ACC112 (cell line): ENCODE measurements around the gene ARID1B.

Experiments
- H2AFZ ChIP-seq: fragments of 200-600 bp; sonication (generic); one replicate; pipeline ENCODE4 v1.6.0; 2017; ENCODE audit warnings: antibody characterized with exemption, low read length; ENCODE audit not compliant: unreplicated experiment
- H3K27ac ChIP-seq: fragments of 200-600 bp; sonication (generic); 2 replicates; pipeline ENCODE4 v1.5.1; 2014; ENCODE audit warnings: low read depth, mild to moderate bottlenecking, antibody characterized with exemption, low read length, moderate library complexity
- H3K27me3 ChIP-seq: fragments of 200-600 bp; sonication (generic); 2 replicates; pipeline ENCODE4 v1.6.1; 2014; ENCODE audit warnings: mild to moderate bottlenecking, antibody characterized with exemption, low read length, moderate library complexity, mixed read lengths; ENCODE audit not compliant: insufficient read depth
- H3K36me3 ChIP-seq: fragments of 200-600 bp; sonication (generic); 2 replicates; pipeline ENCODE4 v1.6.1; 2016; ENCODE audit warnings: mild to moderate bottlenecking, antibody characterized with exemption, low read length, moderate library complexity, mixed read lengths; ENCODE audit not compliant: insufficient read depth
- H3K4me1 ChIP-seq: fragments of 200-600 bp; sonication (generic); one replicate; pipeline ENCODE4 v1.6.1; 2016; ENCODE audit warnings: low read length, mixed read lengths; ENCODE audit not compliant: insufficient read depth, unreplicated experiment, control insufficient read depth
- H3K4me3 ChIP-seq: fragments of 200-600 bp; sonication (generic); 2 replicates; pipeline ENCODE4 v1.5.1; 2014; ENCODE audit warnings: mild to moderate bottlenecking, low read depth, low read length
- H3K79me2 ChIP-seq: fragments of 200-600 bp; sonication (generic); one replicate; pipeline ENCODE4 v1.6.0; 2016; ENCODE audit warnings: low read length; ENCODE audit not compliant: control insufficient read depth, unreplicated experiment, insufficient read depth

The ARID1B gene

GRCh38 chr6:157063923-157064322 is 286.7 kb downstream of the ARID1B start:
- peaks cover 11% of the 10 kb centered on the region for H3K4me1 ChIP-seq

GRCh38 chr6:157064502-157064901 is 287.3 kb downstream of the ARID1B start:
- H3K79me2 ChIP-seq, result peaks cover 11% of the 10 kb centered on the region
- H3K4me3 ChIP-seq, result no peak overlapping the region
- H3K27ac ChIP-seq, result no peak overlapping the region
- peaks cover 12% of the 10 kb centered on the region for H3K4me1 ChIP-seq
- H3K27me3 ChIP-seq, result no peaks in the 10 kb centered on the region
- no peak overlapping the region for H2AFZ ChIP-seq
- H3K36me3 ChIP-seq, result no peaks in the 10 kb centered on the region

More at GRCh38 chr6:157063923-157064322, 286.7 kb downstream of the ARID1B start:
- no peak overlapping the region for H3K27ac ChIP-seq
- H3K36me3 ChIP-seq, result no peaks in the 10 kb centered on the region
- no peak overlapping the region for H2AFZ ChIP-seq
- peaks cover 10% of the 10 kb centered on the region for H3K79me2 ChIP-seq
- no peaks in the 10 kb centered on the region for H3K27me3 ChIP-seq
- no peak overlapping the region for H3K4me3 ChIP-seq

DNA sequence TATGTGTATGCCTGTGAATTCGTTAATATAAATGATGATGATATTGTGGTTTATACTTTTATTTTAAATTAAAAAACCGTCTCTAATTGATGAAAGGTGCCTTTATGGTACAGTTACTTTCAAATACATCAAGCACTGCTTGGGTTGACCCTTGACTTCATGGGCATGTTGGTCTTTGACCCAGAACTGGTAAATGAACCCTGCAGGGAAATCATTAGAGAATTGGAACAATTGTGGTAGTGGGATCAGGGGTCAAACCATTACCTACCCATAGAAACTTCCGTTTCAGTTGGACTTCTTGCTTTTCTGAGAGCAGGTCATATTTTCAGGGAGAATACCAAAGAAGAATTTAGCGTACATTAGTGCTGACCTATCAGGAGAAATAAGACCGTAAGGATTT is 288.2 kb downstream of the ARID1B start:
- H3K79me2 ChIP-seq, result peaks cover 17% of the 10 kb centered on the region
- H3K27ac ChIP-seq, result no peak overlapping the region
- no peaks in the 10 kb centered on the region for H3K36me3 ChIP-seq
- H3K4me3 ChIP-seq, result no peak overlapping the region
- H2AFZ ChIP-seq, result no peak overlapping the region
- H3K27me3 ChIP-seq, result no peaks in the 10 kb centered on the region
- H3K4me1 ChIP-seq, result peaks cover 12% of the 10 kb centered on the region

GRCh38 chr6:157066781-157067491 is 289.8 kb downstream of the ARID1B start:
- Histone ChIP-seq H3K27me3 (no peaks in the 10 kb centered on the region), H3K4me3 (no peak overlapping the region), H3K79me2 (peaks cover 17% of the 10 kb centered on the region), H3K27ac (no peak overlapping the region), H3K36me3 (no peaks in the 10 kb centered on the region), H2AFZ (no peak overlapping the region), H3K4me1 (peaks cover 12% of the 10 kb centered on the region)

- Histone ChIP-seq H3K4me3 (no peak overlapping the region), H3K36me3 (no peaks in the 10 kb centered on the region), H2AFZ (no peak overlapping the region), H3K79me2 (peaks cover 17% of the 10 kb centered on the region), H3K27me3 (no peaks in the 10 kb centered on the region), H3K27ac (no peak overlapping the region), H3K4me1 (peaks cover 12% of the 10 kb centered on the region)
Observed at GRCh38 chr6:157067507-157067906, 290.3 kb downstream of the ARID1B start.

GRCh38 chr6:157068691-157069324 is 291.6 kb downstream of the ARID1B start:
- H3K79me2 ChIP-seq, result peaks cover 17% of the 10 kb centered on the region
- H3K4me1 ChIP-seq, result peaks cover 12% of the 10 kb centered on the region
- no peak overlapping the region for H3K4me3 ChIP-seq
- H3K27ac ChIP-seq, result no peak overlapping the region
- no peaks in the 10 kb centered on the region for H3K36me3 ChIP-seq
- H3K27me3 ChIP-seq, result no peaks in the 10 kb centered on the region
- no peak overlapping the region for H2AFZ ChIP-seq

DNA sequence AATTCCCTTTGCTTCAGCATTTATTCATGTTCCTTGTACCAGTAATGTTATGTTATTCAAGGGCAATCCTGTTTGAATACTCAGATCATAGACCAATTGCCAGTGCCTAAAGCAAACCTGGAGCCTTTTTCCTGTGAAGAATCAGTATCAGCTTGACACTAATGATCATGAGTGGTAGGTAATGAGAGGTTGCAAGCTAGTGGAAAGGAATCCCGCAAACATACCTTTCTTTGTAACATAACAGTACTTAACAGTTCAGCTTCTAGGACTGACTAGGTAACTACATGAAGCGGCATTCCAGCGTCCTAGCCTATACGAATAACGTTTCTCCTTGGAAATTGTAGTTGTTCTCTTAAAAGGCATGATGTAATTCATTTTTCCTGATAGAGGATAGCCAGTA is 292.4 kb downstream of the ARID1B start:
- Histone ChIP-seq H3K4me3 (no peak overlapping the region), H3K4me1 (peaks cover 13% of the 10 kb centered on the region), H3K27me3 (no peaks in the 10 kb centered on the region), H3K79me2 (peaks cover 17% of the 10 kb centered on the region), H2AFZ (no peak overlapping the region), H3K36me3 (no peaks in the 10 kb centered on the region), H3K27ac (no peak overlapping the region)

DNA sequence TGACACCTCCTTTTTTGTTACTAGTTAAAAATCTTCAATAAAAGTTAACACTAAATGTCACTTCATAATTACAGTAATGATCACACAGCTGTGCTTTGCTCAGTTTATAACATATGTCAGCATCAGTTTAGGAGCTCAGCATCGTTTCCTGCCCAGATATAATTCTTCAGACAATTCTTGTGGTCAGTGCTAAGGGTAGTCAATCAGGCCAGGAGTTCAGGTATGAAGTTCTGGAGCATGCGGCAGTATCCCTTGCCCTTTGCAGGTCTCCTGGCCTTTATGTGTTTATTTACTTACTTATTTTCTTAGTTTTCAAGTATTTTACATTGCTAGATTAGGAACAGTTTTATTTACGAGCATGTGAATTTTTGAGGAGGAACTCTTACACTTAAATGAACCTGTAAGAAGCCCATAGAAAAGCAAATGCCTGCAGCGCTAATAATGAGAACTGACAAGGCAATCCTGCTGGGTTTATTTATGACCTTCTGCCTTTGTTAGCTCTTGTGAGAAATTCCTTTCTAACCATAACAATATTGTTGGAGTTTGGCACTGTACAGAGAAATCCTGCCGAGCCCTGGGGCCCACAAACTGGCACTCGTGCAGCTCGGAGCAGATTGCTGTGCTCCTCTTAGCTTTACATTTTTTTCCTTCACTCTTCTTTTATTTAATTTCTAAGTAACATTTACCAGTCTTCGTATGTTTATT is 293.4 kb downstream of the ARID1B start:
- H3K27me3 ChIP-seq, result no peaks in the 10 kb centered on the region
- H3K36me3 ChIP-seq, result no peaks in the 10 kb centered on the region
- peaks cover 23% of the 10 kb centered on the region for H3K4me1 ChIP-seq
- peaks cover 16% of the 10 kb centered on the region for H3K79me2 ChIP-seq
- no peak overlapping the region for H3K4me3 ChIP-seq
- H2AFZ ChIP-seq, result no peak overlapping the region
- no peak overlapping the region for H3K27ac ChIP-seq

DNA sequence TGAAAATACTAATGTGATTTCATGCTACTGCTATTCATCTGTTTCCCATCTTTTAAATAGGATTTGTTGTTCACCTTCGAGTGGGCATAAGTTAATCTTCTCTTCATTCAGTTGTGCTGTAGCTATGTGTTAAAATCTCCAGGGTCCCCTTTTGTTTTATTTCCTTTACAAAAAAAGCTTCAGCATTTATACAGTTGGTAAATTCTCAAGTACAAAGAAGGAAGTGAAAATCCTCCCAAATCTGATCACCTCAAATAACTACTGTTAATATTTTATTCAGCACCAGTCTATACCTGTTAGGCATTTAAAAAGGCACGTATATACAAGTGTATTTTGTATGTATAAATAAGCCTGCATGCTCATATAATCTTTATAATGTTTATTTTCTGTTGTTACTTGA is 294.9 kb downstream of the ARID1B start:
- H3K79me2 ChIP-seq, result peaks cover 22% of the 10 kb centered on the region
- H3K27ac ChIP-seq, result no peak overlapping the region
- no peak overlapping the region for H3K4me3 ChIP-seq
- H3K36me3 ChIP-seq, result no peaks in the 10 kb centered on the region
- peaks cover 24% of the 10 kb centered on the region for H3K4me1 ChIP-seq
- no peak overlapping the region for H2AFZ ChIP-seq
- no peaks in the 10 kb centered on the region for H3K27me3 ChIP-seq

DNA sequence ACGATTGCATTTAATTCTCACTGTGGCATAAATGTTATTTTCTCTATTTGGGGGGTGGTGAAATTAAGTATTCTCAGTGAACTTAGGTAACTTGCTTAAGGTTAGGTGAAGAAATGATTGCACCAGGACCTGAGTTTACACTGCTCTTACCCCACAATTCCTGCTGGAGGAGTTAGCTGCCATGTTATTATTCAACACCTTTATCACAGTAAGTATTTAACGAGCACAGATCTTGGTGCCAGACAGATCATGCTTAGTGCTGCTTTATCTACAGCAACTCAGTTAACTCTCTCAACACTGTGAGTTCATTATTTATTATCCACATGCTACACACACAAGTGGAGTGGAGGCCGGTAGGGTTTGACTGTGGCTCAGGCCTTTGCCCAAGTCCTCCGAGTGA is 296.4 kb downstream of the ARID1B start:
- Histone ChIP-seq H3K27ac (no peak overlapping the region), H3K4me3 (no peak overlapping the region), H3K4me1 (peaks cover 21% of the 10 kb centered on the region), H3K36me3 (no peaks in the 10 kb centered on the region), H3K27me3 (no peaks in the 10 kb centered on the region), H2AFZ (no peak overlapping the region), H3K79me2 (peaks cover 28% of the 10 kb centered on the region)
